OCI-LY7 (cell line): Measurements from ENCODE around the gene KIF7.

Experiments used
- EZH2phosphoT487 ChIP-seq: fragments of 200-600 bp; sonication (generic); IDR thresholded peaks from 2 replicates; pipeline ENCODE4 v1.6.1; 2018; ENCODE audit warnings: low read depth, borderline replicate concordance, mild to moderate bottlenecking, mixed run types, antibody characterized with exemption, low read length, moderate library complexity, mixed read lengths
- TF ChIP-seq, protein P1 (sequence below): fragments of 200-600 bp; sonication (generic); conservative IDR thresholded peaks from 2 replicates; pipeline ENCODE4 v1.5.1; 2014; ENCODE audit warnings: mild to moderate bottlenecking, antibody characterized with exemption, low read length, moderate library complexity, mixed read lengths

DNA sequence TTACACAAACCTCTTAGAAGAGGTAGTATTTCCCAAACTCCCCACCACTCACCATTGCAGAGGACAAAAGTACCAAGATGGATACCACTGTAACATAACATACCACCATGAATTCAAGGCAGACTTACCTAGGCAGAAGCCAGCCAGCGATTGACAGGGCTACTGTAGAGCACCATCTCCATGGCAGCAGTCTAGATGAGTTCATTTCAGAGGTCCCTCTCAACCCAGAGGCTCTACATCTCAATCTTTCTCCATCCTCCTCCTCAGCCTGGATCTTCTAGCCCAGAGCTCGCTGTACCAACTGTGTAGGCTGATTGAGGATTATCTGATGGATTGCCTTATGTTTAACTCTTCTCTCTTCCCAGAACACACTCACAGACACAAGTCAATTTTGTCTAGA, 25.9 kb upstream of the KIF7 start:
- TF ChIP-seq, protein P1, sequence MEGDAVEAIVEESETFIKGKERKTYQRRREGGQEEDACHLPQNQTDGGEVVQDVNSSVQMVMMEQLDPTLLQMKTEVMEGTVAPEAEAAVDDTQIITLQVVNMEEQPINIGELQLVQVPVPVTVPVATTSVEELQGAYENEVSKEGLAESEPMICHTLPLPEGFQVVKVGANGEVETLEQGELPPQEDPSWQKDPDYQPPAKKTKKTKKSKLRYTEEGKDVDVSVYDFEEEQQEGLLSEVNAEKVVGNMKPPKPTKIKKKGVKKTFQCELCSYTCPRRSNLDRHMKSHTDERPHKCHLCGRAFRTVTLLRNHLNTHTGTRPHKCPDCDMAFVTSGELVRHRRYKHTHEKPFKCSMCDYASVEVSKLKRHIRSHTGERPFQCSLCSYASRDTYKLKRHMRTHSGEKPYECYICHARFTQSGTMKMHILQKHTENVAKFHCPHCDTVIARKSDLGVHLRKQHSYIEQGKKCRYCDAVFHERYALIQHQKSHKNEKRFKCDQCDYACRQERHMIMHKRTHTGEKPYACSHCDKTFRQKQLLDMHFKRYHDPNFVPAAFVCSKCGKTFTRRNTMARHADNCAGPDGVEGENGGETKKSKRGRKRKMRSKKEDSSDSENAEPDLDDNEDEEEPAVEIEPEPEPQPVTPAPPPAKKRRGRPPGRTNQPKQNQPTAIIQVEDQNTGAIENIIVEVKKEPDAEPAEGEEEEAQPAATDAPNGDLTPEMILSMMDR = no peak
- no peak for TF ChIP-seq EZH2phosphoT487
